DOHH2 (cell line): ENCODE results near the gene NOTCH1.
"Not testable (repeated sequence)": the region's sequence is repeated elsewhere in the genome, so short reads cannot be mapped to it uniquely, and the experiment has no call there.

Experiments used
- CTCF ChIP-seq: fragments of 200-600 bp; sonication (generic); IDR thresholded peaks from one replicate; pipeline ENCODE4 v1.5.1; 2014; ENCODE audit warnings: antibody characterized with exemption, mild to moderate bottlenecking, low read depth, low read length; ENCODE audit not compliant: poor library complexity, severe bottlenecking
- EZH2phosphoT487 ChIP-seq: fragments of 200-600 bp; sonication (generic); IDR thresholded peaks from 2 replicates; pipeline ENCODE4 v1.6.1; 2017; ENCODE audit warnings: borderline replicate concordance, mild to moderate bottlenecking, antibody characterized with exemption, low read length, moderate library complexity, mixed read lengths

GRCh38 chr9:136579650-136580219 lies 33.9 kb upstream of the NOTCH1 start:
- TF ChIP-seq CTCF, EZH2phosphoT487: not testable (repeated sequence)
